ENCODE results near the gene RHBDL1. TPM values are rescaled to one million over a fixed set of nuclear protein-coding genes. Genes with fewer than 3 reads are reported as not detected.

The RHBDL1 gene
- total and polyA plus RNA-seq, 2 donors (not counting 1 experiment from before 2014, with no cell fraction given): 0.76 to 7.1 TPM

DNA sequence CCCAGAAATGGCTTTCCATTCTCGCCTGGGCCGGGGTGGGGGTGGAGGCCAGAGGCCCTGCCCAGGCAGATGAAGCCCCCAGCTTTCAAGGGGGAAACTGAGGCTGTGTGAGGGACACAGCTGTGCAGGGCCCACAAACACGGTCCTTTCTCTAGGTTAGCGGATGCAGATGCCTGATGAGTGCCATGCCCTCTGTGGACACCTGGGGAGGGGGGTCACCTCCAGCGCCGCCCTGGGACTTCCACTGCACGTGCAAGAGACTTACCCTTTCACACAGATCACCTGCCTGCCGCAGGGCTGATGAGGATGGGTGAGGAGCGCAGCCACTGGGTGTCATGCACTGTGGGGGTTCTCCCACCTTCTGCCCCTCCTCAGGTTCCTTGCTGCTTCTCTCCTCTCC, 42.9 kb downstream of the RHBDL1 start:
- Histone ChIP-seq H3K4me3 (replicated peaks in 1 of 4; ENCODE audit: control extremely low read depth in 1 of 4, insufficient read depth in 1 of 4, low read depth in 3 of 4, low read length in 4 of 4) (no peak overlapping the region), H3K4me2 (ENCODE audit: extremely low read depth, insufficient read depth, low read length) (no peak overlapping the region), H3K9me3 (ENCODE audit: control insufficient read depth, insufficient read depth, low read depth, low read length) (no peaks in the 10 kb centered on the region), H4K20me1 (ENCODE audit: control insufficient read depth, extremely low read depth, insufficient read depth, low read length) (no peaks in the 10 kb centered on the region), H2AFZ (ENCODE audit: low read length) (no peak overlapping the region), H3K9ac (ENCODE audit: insufficient read depth, low read length) (no peak overlapping the region), H3K4me1 (ENCODE audit: control insufficient read depth, extremely low read depth, insufficient read depth, low read length) (peaks cover 14% of the 10 kb centered on the region), H3K36me3 (ENCODE audit: control insufficient read depth, insufficient read depth, low read length) (peaks cover 2% of the 10 kb centered on the region), H3K79me2 (ENCODE audit: control insufficient read depth, insufficient read depth, low read length) (no peaks in the 10 kb centered on the region), H3K27ac (ENCODE audit: insufficient read depth, low read length) (no peak overlapping the region), H3K27me3 (ENCODE audit: control insufficient read depth, insufficient read depth, low read length) (no peaks in the 10 kb centered on the region)
- TF ChIP-seq EZH2 (IDR thresholded peaks at IDR 0.05; ENCODE audit: low read length, missing control alignments): no peak
- TF ChIP-seq, protein P1, sequence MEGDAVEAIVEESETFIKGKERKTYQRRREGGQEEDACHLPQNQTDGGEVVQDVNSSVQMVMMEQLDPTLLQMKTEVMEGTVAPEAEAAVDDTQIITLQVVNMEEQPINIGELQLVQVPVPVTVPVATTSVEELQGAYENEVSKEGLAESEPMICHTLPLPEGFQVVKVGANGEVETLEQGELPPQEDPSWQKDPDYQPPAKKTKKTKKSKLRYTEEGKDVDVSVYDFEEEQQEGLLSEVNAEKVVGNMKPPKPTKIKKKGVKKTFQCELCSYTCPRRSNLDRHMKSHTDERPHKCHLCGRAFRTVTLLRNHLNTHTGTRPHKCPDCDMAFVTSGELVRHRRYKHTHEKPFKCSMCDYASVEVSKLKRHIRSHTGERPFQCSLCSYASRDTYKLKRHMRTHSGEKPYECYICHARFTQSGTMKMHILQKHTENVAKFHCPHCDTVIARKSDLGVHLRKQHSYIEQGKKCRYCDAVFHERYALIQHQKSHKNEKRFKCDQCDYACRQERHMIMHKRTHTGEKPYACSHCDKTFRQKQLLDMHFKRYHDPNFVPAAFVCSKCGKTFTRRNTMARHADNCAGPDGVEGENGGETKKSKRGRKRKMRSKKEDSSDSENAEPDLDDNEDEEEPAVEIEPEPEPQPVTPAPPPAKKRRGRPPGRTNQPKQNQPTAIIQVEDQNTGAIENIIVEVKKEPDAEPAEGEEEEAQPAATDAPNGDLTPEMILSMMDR (conservative IDR thresholded peaks at IDR 0.05 in 1 of 2, IDR thresholded peaks at IDR 0.05 in 1 of 2; ENCODE audit: low read depth in 1 of 2, low read length in 2 of 2): no peak
- no peak for DNase-seq (ENCODE audit: low read depth in 2 of 2)

DNA sequence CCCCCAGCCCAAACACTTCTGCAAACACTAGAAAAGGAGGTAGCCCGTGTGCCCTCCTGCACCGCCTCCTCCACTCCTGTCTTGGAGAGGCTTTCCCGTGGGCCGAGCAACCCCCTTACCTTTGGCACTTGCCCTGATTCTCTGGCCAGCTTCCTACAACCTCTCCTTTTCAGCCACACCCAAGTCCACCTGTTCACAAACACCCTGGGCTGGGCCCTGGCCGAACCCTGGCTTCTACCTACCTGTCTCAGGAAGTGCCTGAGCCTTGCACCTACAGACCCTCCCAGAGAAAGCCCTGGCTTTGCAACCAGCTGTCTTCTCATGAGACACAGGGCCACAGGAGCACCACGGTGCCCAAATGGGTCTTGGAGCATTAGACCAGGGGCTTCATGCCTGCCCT, 43.5 kb downstream of the RHBDL1 start:
- Histone ChIP-seq H3K9ac (ENCODE audit: insufficient read depth, low read length) (no peak overlapping the region), H3K4me2 (ENCODE audit: extremely low read depth, insufficient read depth, low read length) (no peak overlapping the region), H2AFZ (ENCODE audit: low read length) (no peak overlapping the region), H3K9me3 (ENCODE audit: control insufficient read depth, insufficient read depth, low read depth, low read length) (no peaks in the 10 kb centered on the region), H3K4me1 (ENCODE audit: control insufficient read depth, extremely low read depth, insufficient read depth, low read length) (peaks cover 14% of the 10 kb centered on the region), H3K36me3 (ENCODE audit: control insufficient read depth, insufficient read depth, low read length) (peaks cover 2% of the 10 kb centered on the region), H3K4me3 (replicated peaks in 1 of 4; ENCODE audit: control extremely low read depth in 1 of 4, insufficient read depth in 1 of 4, low read depth in 3 of 4, low read length in 4 of 4) (no peak overlapping the region), H4K20me1 (ENCODE audit: control insufficient read depth, extremely low read depth, insufficient read depth, low read length) (no peaks in the 10 kb centered on the region), H3K27ac (ENCODE audit: insufficient read depth, low read length) (no peak overlapping the region), H3K27me3 (ENCODE audit: control insufficient read depth, insufficient read depth, low read length) (no peaks in the 10 kb centered on the region), H3K79me2 (ENCODE audit: control insufficient read depth, insufficient read depth, low read length) (no peaks in the 10 kb centered on the region)
- TF ChIP-seq, protein P1 (conservative IDR thresholded peaks at IDR 0.05 in 1 of 2, IDR thresholded peaks at IDR 0.05 in 1 of 2; ENCODE audit: low read depth in 1 of 2, low read length in 2 of 2): no peak
- no peak for TF ChIP-seq EZH2 (IDR thresholded peaks at IDR 0.05; ENCODE audit: low read length, missing control alignments)
- no peak for DNase-seq (ENCODE audit: low read depth in 2 of 2)

DNA sequence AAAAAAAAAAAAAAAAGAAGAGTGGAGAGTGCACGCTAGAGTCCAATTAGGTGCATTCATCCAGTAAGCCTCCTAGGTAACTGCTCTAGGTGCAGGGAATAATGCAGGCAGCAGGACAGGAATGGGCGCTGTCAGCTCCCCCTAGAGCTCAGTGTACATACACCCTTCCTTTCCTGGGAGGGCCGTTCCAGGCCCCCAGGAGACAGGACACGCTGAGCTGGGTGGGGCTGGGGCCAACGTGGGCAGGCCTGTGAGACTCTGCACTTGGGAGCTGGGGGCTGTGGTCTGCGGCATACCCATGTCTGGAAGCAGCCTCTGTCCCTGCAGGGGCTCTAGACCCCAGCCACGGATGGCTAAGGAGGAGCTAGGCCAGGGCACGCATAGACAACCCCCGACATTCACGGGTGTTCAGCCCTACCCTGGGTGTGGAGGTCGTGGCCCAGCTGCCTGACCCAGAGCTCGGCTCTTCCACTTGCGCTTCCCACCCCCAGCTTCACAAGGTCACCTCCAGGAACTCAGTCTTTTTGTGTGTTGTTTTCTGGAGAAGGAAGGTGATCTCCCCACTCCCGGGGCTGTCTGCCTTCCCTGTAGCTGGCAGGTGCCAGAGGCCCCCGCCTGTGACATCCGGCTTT, 44.5 kb downstream of the RHBDL1 start:
- Histone ChIP-seq H3K79me2 (ENCODE audit: control insufficient read depth, insufficient read depth, low read length) (no peaks in the 10 kb centered on the region), H4K20me1 (ENCODE audit: control insufficient read depth, extremely low read depth, insufficient read depth, low read length) (no peaks in the 10 kb centered on the region), H3K9ac (ENCODE audit: insufficient read depth, low read length) (peak overlapping the region; percentile 75), H2AFZ (ENCODE audit: low read length) (no peak overlapping the region), H3K9me3 (ENCODE audit: control insufficient read depth, insufficient read depth, low read depth, low read length) (no peaks in the 10 kb centered on the region), H3K4me2 (ENCODE audit: extremely low read depth, insufficient read depth, low read length) (peak overlapping the region; percentile 67), H3K27ac (ENCODE audit: insufficient read depth, low read length) (peak overlapping the region; percentile 74), H3K4me3 (replicated peaks in 1 of 4; ENCODE audit: control extremely low read depth in 1 of 4, insufficient read depth in 1 of 4, low read depth in 3 of 4, low read length in 4 of 4) (peak overlapping the region; percentile 63 to 88 (median 76)), H3K36me3 (ENCODE audit: control insufficient read depth, insufficient read depth, low read length) (peaks cover 2% of the 10 kb centered on the region), H3K27me3 (ENCODE audit: control insufficient read depth, insufficient read depth, low read length) (no peaks in the 10 kb centered on the region), H3K4me1 (ENCODE audit: control insufficient read depth, extremely low read depth, insufficient read depth, low read length) (peaks cover 11% of the 10 kb centered on the region)
- no peak for TF ChIP-seq EZH2 (IDR thresholded peaks at IDR 0.05; ENCODE audit: low read length, missing control alignments)
- TF ChIP-seq, protein P1 (conservative IDR thresholded peaks at IDR 0.05 in 1 of 2, IDR thresholded peaks at IDR 0.05 in 1 of 2; ENCODE audit: low read depth in 1 of 2, low read length in 2 of 2): peak; percentile 7 to 14
- DNase-seq (ENCODE audit: low read depth in 2 of 2): no peak

All from fibroblast of lung (primary cell).